GM18907 (cell line): ENCODE data around the gene PRICKLE1.

Source experiments
- ATAC-seq: cut with Tn5 transposase; IDR thresholded peaks from one replicate; pipeline ENCODE4 v1.9.1; 2021; ENCODE audit warnings: mild to moderate bottlenecking, moderate library complexity; ENCODE audit not compliant: unreplicated experiment

The PRICKLE1 gene

GRCh38 chr12:42498549-42499247 lies 90.8 kb downstream of the PRICKLE1 start:
- ATAC-seq = no peak

GRCh38 chr12:42496886-42497285 lies 92.7 kb downstream of the PRICKLE1 start:
- ATAC-seq = no peak

- no peak for ATAC-seq
Observed at GRCh38 chr12:42495244-42495643, 94.3 kb downstream of the PRICKLE1 start.

- no peak for ATAC-seq
Observed at GRCh38 chr12:42492267-42492666, 97.3 kb downstream of the PRICKLE1 start.

- no peak for ATAC-seq
Observed at GRCh38 chr12:42490261-42490842, 99.2 kb downstream of the PRICKLE1 start.

- ATAC-seq = no peak
Observed at GRCh38 chr12:42486407-42486806, 103.1 kb downstream of the PRICKLE1 start.

- ATAC-seq = no peak
Observed at GRCh38 chr12:42485823-42486222, 103.7 kb downstream of the PRICKLE1 start.

- ATAC-seq = no peak
Observed at GRCh38 chr12:42484996-42485395, 104.5 kb downstream of the PRICKLE1 start.

- peak; percentile 36 for ATAC-seq
Observed at GRCh38 chr12:42483521-42483790, 106.1 kb downstream of the PRICKLE1 start.

- peak; percentile 79 for ATAC-seq
Observed at GRCh38 chr12:42482748-42483520, 106.6 kb downstream of the PRICKLE1 start.

- ATAC-seq = peak; percentile 0
Observed at GRCh38 chr12:42482041-42482747, 107.4 kb downstream of the PRICKLE1 start.

- no peak for ATAC-seq
Observed at GRCh38 chr12:42481368-42481767, 108.2 kb downstream of the PRICKLE1 start.

- no peak for ATAC-seq
Observed at GRCh38 chr12:42477941-42478340, 111.6 kb downstream of the PRICKLE1 start.

- ATAC-seq = no peak
Observed at GRCh38 chr12:42475106-42475505, 114.4 kb downstream of the PRICKLE1 start.

- ATAC-seq = no peak
Observed at GRCh38 chr12:42474391-42474790, 115.2 kb downstream of the PRICKLE1 start.

- ATAC-seq = no peak
Observed at GRCh38 chr12:42473561-42473960, 116.0 kb downstream of the PRICKLE1 start.

GRCh38 chr12:42473130-42473529 lies 116.4 kb downstream of the PRICKLE1 start:
- no peak for ATAC-seq

- no peak for ATAC-seq
Observed at GRCh38 chr12:42472376-42472775, 117.2 kb downstream of the PRICKLE1 start.

GRCh38 chr12:42469355-42470175 lies 120.0 kb downstream of the PRICKLE1 start:
- peak; percentile 98 for ATAC-seq

- ATAC-seq = peak; percentile 12
Observed at GRCh38 chr12:42468921-42469320, 120.6 kb downstream of the PRICKLE1 start.

GRCh38 chr12:42468341-42468821 lies 121.2 kb downstream of the PRICKLE1 start:
- ATAC-seq = no peak
